GM18505 (cell line): Measurements from ENCODE around the gene DSTN.

Experiments used
- ATAC-seq: cut with Tn5 transposase; IDR thresholded peaks from one replicate; pipeline ENCODE4 v1.9.1; 2021; ENCODE audit not compliant: unreplicated experiment
- POLR2A ChIP-seq: IDR thresholded peaks from 4 replicates; pipeline ENCODE4 v1.6.1; 2011; ENCODE audit warnings: borderline replicate concordance; ENCODE audit not compliant: insufficient read depth, insufficient read length; ENCODE audit errors: extremely low read depth

The DSTN gene

GRCh38 chr20:17630151-17630805, 60.4 kb downstream of the DSTN start:
- no peak for TF ChIP-seq POLR2A
- no peak for ATAC-seq

DNA sequence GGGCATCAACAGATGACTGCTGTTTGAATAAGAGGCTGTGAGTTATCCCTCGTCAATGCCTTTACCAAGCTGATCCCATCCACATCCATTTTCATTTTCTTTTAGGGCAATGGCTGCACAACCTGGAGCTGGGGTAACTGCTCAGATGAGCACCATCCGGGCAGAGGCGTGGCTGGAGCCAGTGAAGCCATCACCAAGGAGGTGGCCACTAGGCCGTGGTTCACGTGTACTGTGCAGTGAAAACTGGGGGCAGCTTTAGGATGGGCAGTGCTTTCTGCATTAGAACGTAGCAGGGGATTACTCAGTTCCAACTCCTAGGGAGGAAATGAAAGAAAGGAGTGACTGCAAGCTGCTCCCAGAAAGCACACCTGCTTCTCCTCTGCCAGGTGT, 60.9 kb downstream of the DSTN start:
- ATAC-seq: no peak
- no peak for TF ChIP-seq POLR2A

GRCh38 chr20:17631576-17632319, 61.9 kb downstream of the DSTN start:
- no peak for ATAC-seq
- TF ChIP-seq POLR2A: no peak

DNA sequence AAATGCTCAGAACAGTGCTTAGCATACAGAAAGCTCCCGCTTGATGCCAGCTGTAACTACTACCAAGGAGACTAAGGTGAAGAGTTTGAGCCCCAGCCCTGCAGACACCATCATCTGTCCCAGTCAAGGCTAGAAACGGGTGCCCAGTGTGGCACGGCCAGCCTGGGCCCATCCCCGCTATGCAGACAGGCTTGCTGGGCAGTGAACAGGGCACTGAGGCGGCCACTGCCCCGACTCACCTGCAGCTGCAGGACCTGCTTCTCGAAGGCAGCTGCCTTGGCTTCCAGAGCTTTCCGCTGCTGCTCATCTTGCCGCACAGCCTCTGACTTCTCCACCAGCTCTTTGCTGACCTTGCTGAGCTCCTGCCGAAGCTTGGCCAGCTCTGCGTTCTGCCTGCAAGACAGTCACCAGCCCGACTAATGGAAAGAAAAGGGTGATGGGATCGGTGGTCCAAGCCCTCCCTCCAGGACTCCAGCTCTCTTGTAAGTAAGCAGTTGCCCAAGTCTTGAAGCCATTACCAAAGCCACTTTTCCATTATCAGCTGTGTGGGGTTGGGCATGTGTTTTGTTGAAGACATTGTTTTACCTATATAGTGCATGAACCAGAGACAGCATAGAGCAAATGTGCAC, 63.5 kb downstream of the DSTN start:
- TF ChIP-seq POLR2A: no peak
- no peak for ATAC-seq

DNA sequence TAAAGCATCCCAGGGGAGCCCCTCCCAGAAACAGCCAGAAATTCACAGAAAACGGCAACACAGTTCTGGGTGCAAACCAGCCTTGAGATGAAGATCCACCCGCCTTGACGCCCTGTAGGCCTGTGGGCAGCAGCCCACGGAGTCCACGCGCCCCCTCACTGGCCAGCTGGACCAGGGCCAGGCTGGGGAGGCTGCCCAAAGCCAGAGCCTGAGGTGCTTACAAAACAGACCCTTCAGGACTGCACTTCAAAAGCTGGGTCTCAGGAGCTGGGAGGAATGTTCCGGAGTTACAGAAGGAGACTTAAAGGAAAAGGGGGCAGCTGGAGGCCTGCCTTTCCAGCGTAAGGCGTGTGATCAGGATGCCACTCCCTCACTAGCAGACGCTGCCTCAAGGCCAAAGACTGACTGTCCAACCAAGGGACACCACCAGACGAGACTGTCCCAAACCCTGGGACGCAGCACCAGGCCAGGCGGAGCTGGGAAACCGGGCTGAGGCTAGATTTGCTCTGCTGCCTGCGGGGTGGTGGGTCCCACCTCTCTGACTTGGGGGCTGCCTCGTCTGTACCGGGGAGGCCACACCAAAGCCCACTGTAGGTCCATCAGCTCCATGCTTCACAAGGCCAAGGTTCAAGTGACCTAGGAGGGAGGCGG, 64.1 kb downstream of the DSTN start:
- no peak for TF ChIP-seq POLR2A
- ATAC-seq: no peak

DNA sequence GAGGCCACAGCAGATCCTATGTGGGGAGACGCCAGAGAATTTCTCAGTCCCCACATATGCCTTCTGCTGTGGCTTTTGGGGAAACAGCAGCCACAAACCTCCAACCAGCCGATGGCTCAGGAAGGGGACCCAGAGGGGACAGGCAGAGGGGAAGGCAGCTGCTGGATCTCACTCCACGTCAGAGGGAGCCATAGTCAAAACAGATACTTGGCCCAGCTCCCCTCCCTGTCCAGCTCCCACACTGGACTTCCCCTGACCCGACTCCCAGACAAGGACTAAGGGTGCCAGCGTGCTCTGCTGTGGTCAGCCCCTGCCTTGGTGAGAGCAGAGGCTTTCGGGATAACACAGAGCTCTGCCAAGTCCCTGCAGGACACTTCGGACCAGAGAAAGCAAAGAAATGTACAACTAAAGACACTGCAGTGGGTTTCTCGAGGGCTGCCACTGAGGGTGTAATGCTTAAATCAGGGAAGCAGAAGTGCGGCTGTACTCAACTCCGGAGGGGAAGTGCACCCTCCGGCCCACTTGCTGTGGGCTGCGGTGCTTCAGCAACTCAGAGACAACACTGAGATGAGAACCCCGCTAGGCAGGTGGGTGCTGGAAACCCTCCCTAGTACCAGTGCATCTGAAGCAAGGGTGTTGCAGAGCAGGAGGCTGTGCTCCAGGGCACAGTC, 64.9 kb downstream of the DSTN start:
- no peak for TF ChIP-seq POLR2A
- no peak for ATAC-seq

GRCh38 chr20:17635332-17636244, 65.7 kb downstream of the DSTN start:
- no peak for ATAC-seq
- no peak for TF ChIP-seq POLR2A

DNA sequence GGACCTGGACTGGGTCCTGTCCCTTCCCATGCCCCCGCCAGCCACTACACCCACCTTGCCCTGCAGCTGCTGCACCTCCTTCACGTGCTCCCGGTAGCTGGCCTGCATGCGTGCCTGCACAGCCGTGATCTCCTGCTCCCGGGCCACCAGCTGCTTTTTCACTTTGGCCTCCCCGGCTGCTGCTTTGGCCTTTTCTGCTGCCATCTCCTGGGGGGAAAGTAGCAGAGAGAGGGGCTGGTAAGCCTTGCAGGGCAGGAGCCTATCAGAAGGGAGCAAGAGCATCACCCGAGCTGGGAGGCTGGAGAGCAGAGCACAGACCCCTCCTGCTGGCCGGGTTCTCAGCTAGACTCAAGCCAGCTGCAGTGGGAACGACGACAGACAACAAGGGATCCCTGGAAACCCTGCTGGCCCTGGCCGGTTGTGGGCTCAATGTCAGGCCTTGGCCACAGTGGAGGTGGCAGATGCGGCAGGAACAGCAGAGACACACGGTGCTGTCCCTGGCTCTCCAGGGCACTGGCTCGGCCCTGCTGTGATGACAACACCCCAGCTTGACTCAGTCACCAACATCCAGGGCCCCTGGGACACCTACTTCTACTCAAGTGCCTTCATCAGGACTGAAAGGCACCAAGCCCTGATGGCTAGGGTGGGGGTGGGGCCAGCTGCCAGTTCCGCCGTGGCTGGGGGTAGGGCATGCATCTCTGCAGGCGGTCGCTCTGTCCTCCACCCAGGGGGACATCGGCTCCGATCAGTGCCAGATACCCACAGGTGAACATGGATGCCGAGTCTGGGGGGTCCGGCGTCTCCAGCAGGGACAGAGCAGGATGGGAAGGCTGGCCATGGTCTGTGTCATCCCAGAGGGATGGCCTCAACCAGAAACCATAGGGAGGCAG, 66.9 kb downstream of the DSTN start:
- no peak for TF ChIP-seq POLR2A
- no peak for ATAC-seq

DNA sequence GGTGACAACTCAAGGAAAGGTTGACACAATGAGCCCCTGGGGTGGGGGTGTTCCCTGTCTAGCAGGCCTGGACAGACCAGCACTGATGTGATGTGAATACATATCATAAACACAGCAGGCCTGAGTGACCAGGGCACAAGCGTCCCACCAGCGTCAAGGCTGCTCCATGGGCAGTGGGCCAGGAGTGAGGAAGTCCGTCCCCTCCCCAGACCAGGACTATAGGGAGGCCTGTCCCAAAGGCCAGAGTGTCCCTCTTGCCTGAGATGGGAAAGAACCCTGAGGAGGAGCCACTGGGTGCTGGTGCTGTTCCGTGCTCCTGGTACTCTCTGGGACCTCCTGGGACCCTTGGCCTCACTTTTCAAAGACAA, 67.5 kb downstream of the DSTN start:
- no peak for TF ChIP-seq POLR2A
- no peak for ATAC-seq

GRCh38 chr20:17637985-17638640, 68.2 kb downstream of the DSTN start:
- ATAC-seq: no peak
- TF ChIP-seq POLR2A: no peak

DNA sequence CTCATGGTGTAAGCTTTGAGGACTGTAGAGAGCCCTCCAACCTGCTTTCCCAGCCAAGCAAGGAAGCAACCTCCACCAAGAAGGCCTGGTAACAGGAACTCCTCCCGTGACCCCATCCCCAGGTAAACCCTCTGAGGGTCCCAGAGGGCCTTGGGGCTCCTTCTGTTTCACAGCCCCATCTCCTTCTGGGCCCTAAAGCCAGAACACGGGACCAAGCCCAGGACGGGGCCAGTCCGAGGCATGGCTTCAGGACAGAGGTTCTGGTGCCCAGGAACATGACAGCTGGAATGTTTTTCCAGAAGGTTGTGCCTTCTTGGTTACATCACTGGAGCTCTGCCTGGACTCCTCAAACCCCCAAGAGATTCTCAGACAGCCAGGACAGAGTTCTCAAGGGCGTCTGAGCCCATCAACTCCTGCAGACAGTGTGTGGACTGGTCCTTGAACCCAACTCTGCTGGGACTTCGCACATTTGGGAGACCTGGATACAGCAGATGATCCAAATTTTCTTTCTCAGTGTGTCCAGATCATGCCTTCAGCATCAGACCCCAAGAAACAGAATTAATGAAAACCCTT, 69.0 kb downstream of the DSTN start:
- TF ChIP-seq POLR2A: no peak
- no peak for ATAC-seq
